SK-N-MC (cell line): Measurements from ENCODE around the gene SNRK.
"Not testable (repeated sequence)": the region's sequence is repeated elsewhere in the genome, so short reads cannot be mapped to it uniquely, and the experiment has no call there.

Source experiments
- DNase-seq: peaks from one replicate; pipeline ENCODE4 v3.0.0-alpha.2; 2011; ENCODE audit warnings: low read depth, low spot score
- H3K27ac ChIP-seq: fragments of 200-600 bp; sonication (generic); 2 replicates; pipeline ENCODE4 v1.5.1; 2016; ENCODE audit warnings: mixed run types
- H3K36me3 ChIP-seq: fragments of 200-600 bp; sonication (generic); 2 replicates; pipeline ENCODE4 v1.6.1; 2017; ENCODE audit warnings: antibody characterized with exemption, low read length, mixed read lengths; ENCODE audit not compliant: insufficient read depth
- H3K4me3 ChIP-seq: fragments of 200-600 bp; sonication (generic); 2 replicates; pipeline ENCODE4 v1.5.1; 2016
- H3K9ac ChIP-seq: fragments of 200-600 bp; sonication (generic); 2 replicates; pipeline ENCODE4 v1.8.0; 2017; ENCODE audit warnings: mixed run types, mixed read lengths; ENCODE audit not compliant: insufficient read length
- H3K9me3 ChIP-seq: fragments of 200-600 bp; sonication (generic); 2 replicates; pipeline ENCODE4 v1.6.1; 2017; ENCODE audit warnings: low read depth, mild to moderate bottlenecking, antibody characterized with exemption, low read length, moderate library complexity, mixed read lengths
- EZH2 ChIP-seq: fragments of 200-600 bp; sonication (generic); IDR thresholded peaks from one replicate; pipeline ENCODE4 v1.6.1; 2017; ENCODE audit warnings: antibody characterized with exemption
- FOXP2 ChIP-seq: optimal IDR thresholded peaks from 2 replicates; pipeline ENCODE3; 2011; ENCODE audit warnings: mild to moderate bottlenecking, moderate library complexity; ENCODE audit not compliant: insufficient read depth; ENCODE audit errors: extremely low read length, control extremely low read depth
- POLR2AphosphoS5 ChIP-seq: IDR thresholded peaks from 2 replicates; pipeline ENCODE4 v1.6.1; 2012; ENCODE audit warnings: mild to moderate bottlenecking, low read depth, low read length, borderline replicate concordance

The SNRK gene

DNA sequence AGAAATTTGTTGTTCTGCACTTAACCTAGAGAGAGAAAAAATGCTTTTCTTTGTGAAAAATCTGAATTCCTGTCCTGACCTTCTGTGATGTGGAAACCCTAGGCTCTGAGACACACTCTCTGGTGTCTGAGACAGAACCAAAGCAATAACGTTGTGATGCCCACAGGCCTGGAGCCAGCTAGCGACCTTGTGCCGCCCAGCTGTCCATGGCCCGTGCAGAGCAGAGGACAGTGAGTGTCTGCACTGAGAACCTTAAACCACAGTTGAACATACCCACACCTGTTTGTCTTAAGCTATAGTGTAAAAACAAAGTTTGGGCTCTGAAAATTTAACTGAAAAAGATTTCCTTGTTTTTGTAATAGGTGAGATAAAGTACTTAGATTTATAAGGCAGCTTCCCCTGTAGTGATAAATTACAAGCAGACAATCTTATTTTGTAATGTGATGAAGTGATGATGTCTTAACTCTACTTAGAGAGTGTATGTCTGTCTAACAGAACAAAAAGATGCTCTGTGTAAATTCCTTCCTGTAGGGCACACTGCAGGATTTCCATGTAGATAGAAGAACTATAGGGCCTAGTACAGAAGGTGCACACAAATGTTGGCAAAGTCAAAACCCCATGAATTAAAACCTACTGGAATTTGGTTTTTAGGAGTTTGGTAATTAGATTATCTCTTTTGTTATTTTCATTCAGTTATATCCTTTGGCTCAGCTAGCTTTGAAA is 62.7 kb downstream of the SNRK start:
- no peaks in the 10 kb centered on the region for H3K9me3 ChIP-seq
- H3K27ac ChIP-seq, result no peak overlapping the region
- no peak overlapping the region for H3K4me3 ChIP-seq
- TF ChIP-seq POLR2AphosphoS5 (no peak), FOXP2 (no peak), EZH2 (no peak)
- no peak for DNase-seq
- H3K36me3 ChIP-seq, result no peaks in the 10 kb centered on the region; the same call in 1 of the 2 replicates
- no peak overlapping the region for H3K9ac ChIP-seq

DNA sequence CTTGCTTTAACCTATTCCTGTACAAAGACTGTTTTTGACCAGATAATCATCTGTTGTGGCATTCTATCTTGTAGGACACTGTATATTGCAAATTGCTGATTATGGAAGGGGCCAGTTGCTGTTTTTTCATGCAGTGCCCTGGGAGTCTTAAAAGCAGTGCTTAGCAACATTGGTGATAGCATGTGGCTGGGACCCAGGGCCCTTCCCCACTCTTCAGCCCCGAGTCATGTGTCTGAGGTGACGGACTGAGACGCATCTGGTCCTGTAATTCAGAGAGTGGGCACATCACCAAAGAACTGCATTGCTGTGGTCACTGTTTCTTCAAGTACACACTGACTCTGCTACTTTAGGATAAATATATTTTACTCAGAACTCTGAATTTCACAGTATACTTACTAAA is 63.4 kb downstream of the SNRK start:
- Histone ChIP-seq H3K4me3 (no peak overlapping the region), H3K36me3 (no peaks in the 10 kb centered on the region; the same call in 1 of the 2 replicates), H3K9ac (no peak overlapping the region), H3K9me3 (no peaks in the 10 kb centered on the region), H3K27ac (no peak overlapping the region)
- TF ChIP-seq POLR2AphosphoS5 (no peak), EZH2 (no peak), FOXP2 (no peak)
- DNase-seq, result no peak

DNA sequence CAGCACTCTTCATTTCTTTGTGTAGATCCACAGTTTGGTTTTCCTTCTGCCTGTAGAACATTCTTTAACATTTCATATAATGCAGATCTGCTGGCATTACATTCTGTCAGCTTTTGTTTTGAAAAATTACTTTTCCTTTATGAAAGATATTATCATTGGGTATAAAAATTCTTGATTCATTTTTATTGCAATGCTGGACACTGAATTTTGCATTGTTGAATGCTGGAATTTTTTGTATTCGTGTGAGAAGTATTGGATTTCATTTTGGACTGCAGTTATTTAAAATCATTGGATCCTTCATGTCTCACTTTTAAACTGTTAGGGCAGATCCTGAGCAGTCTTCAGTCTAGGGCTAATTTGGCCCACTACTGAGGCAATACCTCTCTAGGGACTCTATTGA is 67.1 kb downstream of the SNRK start:
- no peak overlapping the region for H3K27ac ChIP-seq
- TF ChIP-seq POLR2AphosphoS5 (no peak), EZH2 (no peak), FOXP2 (no peak)
- no peaks in the 10 kb centered on the region for H3K36me3 ChIP-seq
- no peak overlapping the region for H3K4me3 ChIP-seq
- no peak for DNase-seq
- H3K9ac ChIP-seq, result no peak overlapping the region
- no peaks in the 10 kb centered on the region for H3K9me3 ChIP-seq

DNA sequence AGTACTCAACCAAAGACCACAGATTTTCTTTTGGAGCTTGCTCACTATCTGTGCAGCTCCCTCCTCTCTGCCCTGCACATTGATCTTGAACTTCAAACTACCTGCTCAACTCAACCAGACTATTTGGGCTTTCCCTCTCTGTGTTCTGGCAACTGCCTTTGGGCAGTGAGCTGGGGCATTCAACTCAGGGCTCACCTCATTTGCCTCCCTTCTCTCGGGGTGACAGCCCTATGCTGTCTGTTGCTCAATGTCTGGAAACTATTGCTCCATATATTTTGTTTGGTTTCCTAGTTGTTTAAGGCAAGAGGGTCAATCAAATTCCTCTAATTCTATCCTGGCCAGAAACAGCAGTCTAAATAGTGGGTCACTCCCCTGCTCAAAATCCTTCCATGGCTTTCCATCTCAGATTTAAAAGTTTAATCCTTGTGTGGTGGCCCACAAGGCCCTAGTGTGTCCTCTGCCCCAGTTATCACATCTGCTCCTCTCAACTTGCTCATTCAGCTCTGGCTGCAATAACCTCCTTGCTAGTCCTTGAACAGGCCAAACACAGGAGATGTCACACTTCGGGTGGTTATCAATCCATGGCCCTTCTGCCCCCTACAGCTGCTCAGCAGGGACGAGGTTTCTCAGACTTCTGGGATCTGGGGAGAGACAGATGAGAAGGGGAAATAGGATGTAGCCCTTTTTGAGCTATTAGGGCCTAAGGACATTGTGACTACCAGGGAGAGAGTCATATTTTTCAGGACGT is 67.8 kb downstream of the SNRK start:
- TF ChIP-seq EZH2 (no peak), POLR2AphosphoS5 (no peak), FOXP2 (no peak)
- no peaks in the 10 kb centered on the region for H3K36me3 ChIP-seq
- H3K9ac ChIP-seq, result no peak overlapping the region
- H3K4me3 ChIP-seq, result no peak overlapping the region
- H3K27ac ChIP-seq, result no peak overlapping the region
- H3K9me3 ChIP-seq, result no peaks in the 10 kb centered on the region
- no peak for DNase-seq

DNA sequence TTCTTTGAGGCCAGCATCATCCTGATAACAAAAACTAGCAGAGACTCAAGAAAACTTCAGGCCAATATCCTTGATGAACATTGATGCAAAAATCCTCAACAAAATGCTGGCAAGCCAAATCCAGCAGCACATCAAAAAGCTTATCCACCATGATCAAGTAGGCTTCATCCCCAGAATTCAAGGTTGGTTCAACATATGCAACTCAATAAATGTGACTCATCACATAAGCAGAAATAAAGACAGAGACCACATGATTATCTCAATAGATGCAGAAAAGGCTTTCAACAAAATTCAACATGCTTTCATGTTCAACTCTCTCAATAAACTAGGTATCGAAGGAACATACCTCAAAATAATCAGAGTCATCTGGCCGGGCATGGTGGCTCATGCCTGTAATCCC is 69.7 kb downstream of the SNRK start:
- H3K9me3 ChIP-seq, H3K27ac ChIP-seq, H3K9ac ChIP-seq, H3K36me3 ChIP-seq, H3K4me3 ChIP-seq, DNase-seq: not testable (repeated sequence)

DNA sequence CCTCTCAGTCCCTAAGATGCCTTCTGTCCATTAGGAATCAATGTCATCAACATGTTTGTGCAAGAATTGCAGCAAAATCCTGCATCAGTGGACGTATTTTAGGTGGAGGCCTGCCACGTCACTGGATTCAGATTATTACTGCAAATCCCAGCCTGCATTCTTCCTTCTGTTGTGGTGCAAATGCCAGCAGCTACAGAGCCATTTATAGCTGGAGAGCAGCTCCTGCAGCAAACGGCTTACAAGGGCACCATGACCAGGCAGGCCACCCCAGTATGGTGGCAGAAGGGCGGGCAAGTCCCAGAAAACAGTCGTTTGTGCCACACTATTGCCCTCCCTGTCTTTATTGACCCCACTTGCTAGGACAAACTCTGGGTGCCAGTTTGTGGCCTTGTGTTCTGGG is 74.7 kb downstream of the SNRK start:
- Histone ChIP-seq H3K9ac (no peak overlapping the region), H3K36me3 (no peaks in the 10 kb centered on the region), H3K27ac (no peak overlapping the region), H3K9me3 (no peaks in the 10 kb centered on the region), H3K4me3 (no peak overlapping the region)
- TF ChIP-seq POLR2AphosphoS5 (no peak), EZH2 (no peak), FOXP2 (no peak)
- no peak for DNase-seq

DNA sequence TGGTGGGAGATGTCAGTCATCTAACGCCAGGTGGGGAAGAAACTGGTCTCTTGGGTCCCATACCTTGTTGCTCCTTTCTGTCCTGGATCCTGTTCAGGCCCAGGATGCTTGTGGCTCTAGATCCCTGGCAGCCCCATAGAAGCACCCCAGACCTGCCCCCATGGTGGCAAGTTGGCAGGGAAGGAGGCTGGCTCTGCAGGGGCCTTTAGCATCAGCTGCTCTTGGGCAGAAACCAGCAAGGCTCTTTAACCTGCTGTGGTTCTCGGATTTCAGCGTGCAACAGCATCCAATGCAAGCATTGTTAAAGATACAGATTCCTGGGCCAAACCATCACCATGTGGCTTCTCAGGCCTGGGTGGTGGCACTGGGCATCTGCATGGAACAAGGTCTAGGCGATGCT is 75.8 kb downstream of the SNRK start:
- H3K4me3 ChIP-seq, result no peak overlapping the region
- DNase-seq, result no peak
- no peak overlapping the region for H3K9ac ChIP-seq
- H3K27ac ChIP-seq, result no peak overlapping the region
- no peaks in the 10 kb centered on the region for H3K9me3 ChIP-seq
- H3K36me3 ChIP-seq, result no peaks in the 10 kb centered on the region
- TF ChIP-seq POLR2AphosphoS5 (no peak), FOXP2 (no peak), EZH2 (no peak)

DNA sequence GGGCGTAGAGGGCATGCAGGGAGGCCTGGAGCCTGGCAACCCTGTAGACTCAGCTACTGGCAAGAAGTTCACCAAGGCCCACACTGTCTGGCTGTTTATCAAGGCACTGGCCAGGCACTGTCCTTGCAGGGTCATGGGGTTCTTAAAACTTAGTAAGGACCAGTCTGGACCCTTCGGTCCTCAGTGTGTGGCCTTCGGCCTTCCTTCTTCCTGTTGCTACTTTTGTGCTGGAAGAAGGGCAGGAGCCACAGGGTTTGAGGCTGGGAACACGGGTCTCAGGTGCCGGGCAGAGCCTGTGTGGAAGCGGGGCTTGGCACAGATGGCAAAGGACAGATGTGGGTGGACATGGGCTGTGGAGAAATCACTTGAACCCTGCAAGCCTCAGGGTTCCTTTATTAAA is 76.6 kb downstream of the SNRK start:
- H3K9ac ChIP-seq, result no peak overlapping the region
- no peak for DNase-seq
- no peaks in the 10 kb centered on the region for H3K9me3 ChIP-seq
- H3K36me3 ChIP-seq, result no peaks in the 10 kb centered on the region
- H3K27ac ChIP-seq, result no peak overlapping the region
- TF ChIP-seq POLR2AphosphoS5 (no peak), FOXP2 (no peak), EZH2 (no peak)
- no peak overlapping the region for H3K4me3 ChIP-seq
